ENCODE measurements around the gene SLCO3A1. TPM values are rescaled to one million over a fixed set of nuclear protein-coding genes. Genes with fewer than 3 reads are reported as not detected.

SLCO3A1 gene
- total and polyA plus RNA-seq, 12 donors: 33.9 to 57.2 (median 46.4) TPM

GRCh38 chr15:91941871-91942658 lies 88.6 kb downstream of the SLCO3A1 start:
- Histone ChIP-seq H3K27me3 (no peaks in the 10 kb centered on the region), H3K4me1 (peaks cover 31 to 98% (median 93%) of the 10 kb centered on the region in 9 donors), H3K27ac (peak overlapping the region in 8 of 10 donors; percentile 29 to 82 (median 69)), H3K4me3 (peak overlapping the region in 1 of 10 donors; percentile 28), H3K9me3 (no peaks in the 10 kb centered on the region), H3K36me3 (no peaks in the 10 kb centered on the region)
- WGBS, 2 donors: 75 to 77% methylated on average over 9 of the region's 9 CpGs
- intact Hi-C loops (cut with DNase I): loop anchor here in 9 of 10 donors (5.0 to 10.0 kb wide), 8 partner anchors 80 to 637 kb away; partner anchors contain the start of gene SLCO3A1 (in 5 of the 9)
- no peak for DNase-seq
- peak in 3 of 9 donors; percentile 25 to 44 (median 31) for TF ChIP-seq CTCF (IDR thresholded peaks at IDR 0.05)
- no peak for ATAC-seq

- H3K4me3 ChIP-seq: peak overlapping the region in 7 of 10 donors; percentile 6 to 35 (median 17)
Measured at GRCh38 chr15:91942720-91943394, 89.3 kb downstream of the SLCO3A1 start.

GRCh38 chr15:91944331-91944730 lies 90.8 kb downstream of the SLCO3A1 start:
- peak overlapping the region in 5 of 10 donors; percentile 28 to 87 (median 64) for H3K27ac ChIP-seq
- H3K4me3 ChIP-seq: no peak overlapping the region
- intact Hi-C loops (cut with DNase I): loop anchor here in 9 of 10 donors (2.0 to 10.0 kb wide), 9 partner anchors 82 to 640 kb away; partner anchors contain the start of gene SLCO3A1 (in 5 of the 9)
- no peak for DNase-seq
- H3K27me3 ChIP-seq: no peaks in the 10 kb centered on the region
- TF ChIP-seq CTCF (IDR thresholded peaks at IDR 0.05): no peak
- no peaks in the 10 kb centered on the region for H3K36me3 ChIP-seq
- H3K9me3 ChIP-seq: no peaks in the 10 kb centered on the region
- H3K4me1 ChIP-seq: peaks cover 44 to 99% (median 93%) of the 10 kb centered on the region in 9 donors
- 47 to 62% methylated on average over 6 of the region's 6 CpGs for WGBS, 2 donors
- ATAC-seq: peak in 2 of 8 donors; percentile 11 to 25

More at GRCh38 chr15:91942720-91943394, 89.3 kb downstream of the SLCO3A1 start:
- no peaks in the 10 kb centered on the region for H3K9me3 ChIP-seq
- no peaks in the 10 kb centered on the region for H3K27me3 ChIP-seq
- TF ChIP-seq CTCF (IDR thresholded peaks at IDR 0.05): no peak
- 23 to 34% methylated on average over 9 of the region's 9 CpGs for WGBS, 2 donors
- H3K4me1 ChIP-seq: peaks cover 36 to 98% (median 93%) of the 10 kb centered on the region in 9 donors
- DNase-seq (peak; percentile 63 to 88), ATAC-seq (peak; percentile 75 to 92 (median 86))
- H3K36me3 ChIP-seq: no peaks in the 10 kb centered on the region
- peak overlapping the region in 9 of 10 donors; percentile 29 to 82 (median 68) for H3K27ac ChIP-seq
- intact Hi-C loops (cut with DNase I): loop anchor here in 9 of 10 donors (5.0 to 10.0 kb wide), 8 partner anchors 81 to 638 kb away; partner anchors contain the start of gene SLCO3A1 (in 5 of the 9)

- 85 to 86% methylated on average over 6 of the region's 6 CpGs for WGBS, 2 donors
- DNase-seq: no peak
- intact Hi-C loops (cut with DNase I): loop anchor here in 7 of 10 donors (2.0 to 10.0 kb wide), 6 partner anchors 91 to 641 kb away; partner anchors contain the start of gene SLCO3A1 (in 1 of the 7)
- no peak for TF ChIP-seq CTCF (IDR thresholded peaks at IDR 0.05)
- Histone ChIP-seq H3K27ac (peak overlapping the region in 4 of 10 donors; percentile 71 to 87 (median 78)), H3K4me3 (no peak overlapping the region), H3K4me1 (peaks cover 44 to 99% (median 84%) of the 10 kb centered on the region in 9 donors), H3K9me3 (no peaks in the 10 kb centered on the region), H3K27me3 (no peaks in the 10 kb centered on the region), H3K36me3 (no peaks in the 10 kb centered on the region)
- no peak for ATAC-seq
Measured at GRCh38 chr15:91945385-91945784, 91.9 kb downstream of the SLCO3A1 start.

Data from heart right ventricle (tissue), 16 donors.